Kidney (tissue), 14 donors: ENCODE measurements around the gene SLC25A21. TPM values are rescaled to one million over a fixed set of nuclear protein-coding genes. Genes with fewer than 3 reads are reported as not detected.

Experiments used
- DNase-seq, 5 donors: peaks; one replicate each; pipeline ENCODE4 v3.0.0-alpha.2; 2013 to 2020
- FAIRE-seq: peaks from 2 replicates; lab custom pipeline; 2012; peaks lifted over from hg19 to GRCh38; lab: Jason Lieb, UNC
- H3K27ac ChIP-seq, 2 donors: one replicate each; pipeline ENCODE4 v1.7.0; 2013; ENCODE audit warnings: low read depth in 2 of 2, low read length in 2 of 2, inconsistent platforms in 1 of 2
- H3K27me3 ChIP-seq: one replicate; pipeline ENCODE4 v1.7.1; 2013; ENCODE audit warnings: low read length, inconsistent platforms; ENCODE audit not compliant: control insufficient read depth, insufficient read depth
- H3K36me3 ChIP-seq, 3 donors: one replicate each; pipeline versions ENCODE4 v1.7.0 to v1.7.1; 2013; ENCODE audit warnings: low read length in 3 of 3, control low read depth in 1 of 3, inconsistent platforms in 1 of 3; ENCODE audit not compliant: insufficient read depth in 3 of 3, control insufficient read depth in 2 of 3
- H3K4me1 ChIP-seq, 3 donors: one replicate each; pipeline versions ENCODE4 v1.7.0 to v1.7.1; 2013; ENCODE audit warnings: low read length in 3 of 3, inconsistent platforms in 1 of 3, low read depth in 1 of 3; ENCODE audit not compliant: control insufficient read depth in 2 of 3, insufficient read depth in 2 of 3
- H3K4me3 ChIP-seq, 3 donors: one replicate each; pipeline versions ENCODE4 v1.7.0 to v1.8.1; 2013; ENCODE audit warnings: low read length in 3 of 3, control low read depth in 1 of 3, inconsistent platforms in 1 of 3
- H3K9ac ChIP-seq, 3 donors: one replicate each; pipeline versions ENCODE4 v1.7.0 to v1.7.1; 2013; ENCODE audit warnings: low read length in 3 of 3, control low read depth in 1 of 3, inconsistent platforms in 1 of 3
- H3K9me3 ChIP-seq, 3 donors: one replicate each; pipeline versions ENCODE4 v1.7.0 to v1.7.1; 2013; ENCODE audit warnings: low read length in 3 of 3, control low read depth in 1 of 3, inconsistent platforms in 1 of 3; ENCODE audit not compliant: control insufficient read depth in 2 of 3, insufficient read depth in 1 of 3
- CTCF ChIP-seq: IDR thresholded peaks from 3 replicates; pipeline ENCODE4 v1.5.1; 2012; ENCODE audit warnings: mild to moderate bottlenecking, moderate library complexity, borderline replicate concordance; ENCODE audit not compliant: insufficient read depth; ENCODE audit errors: extremely low read depth
- intact Hi-C: fragments of 100-400 bp; cut with DNase I; formaldehyde crosslinking; loops from one replicate; pipeline ENCODE4 v1.11.1; 2022
- polyA plus RNA-seq: library from polyadenylated mRNA; stranded (reverse); fragments of 350-450 nt; fragmentation: Illumina TruSeq; extraction: RNeasy Lipid Tissue Mini Kit (QIAGEN cat#74804); gene quantifications from one replicate; pipeline ENCODE4 v1.2.3, GENCODE V29; 2014; ENCODE audit warnings: low read depth, low replicate concordance; ENCODE audit not compliant: insufficient read depth
- total RNA-seq: library from RNA; stranded (reverse); fragmentation: NEBNext Ultra II Directional; extraction: Animal tissue kit (Norgen Biotek cat#: 25700); gene quantifications from one replicate; pipeline ENCODE4 v1.2.1, GENCODE V29; 2021
- donor health status: control.
- donor health status: control.
- donor health status: control.
- donor health status: control.
- donor health status: control.
- donor health status: DM: yes; HTN: yes; CAD: no.
- donor health status: Normal renal cell carcinoma (clear cell type).

SLC25A21 gene
- total and polyA plus RNA-seq, 2 donors from 2014 or later = 1.3 to 1.4 TPM

GRCh38 chr14:37153483-37153882, 18.9 kb downstream of the SLC25A21 start:
- no peak for TF ChIP-seq CTCF
- H3K9me3 ChIP-seq = peaks cover 0 to 5% (median 0%) of the 10 kb centered on the region in 3 donors
- no peak overlapping the region for H3K27ac ChIP-seq
- no peak overlapping the region for H3K9ac ChIP-seq
- H3K4me3 ChIP-seq = no peak overlapping the region
- H3K4me1 ChIP-seq = no peaks in the 10 kb centered on the region
- FAIRE-seq (no peak), DNase-seq (peak in 1 of 5 donors; percentile 42)
- H3K36me3 ChIP-seq = no peaks in the 10 kb centered on the region
- H3K27me3 ChIP-seq = no peaks in the 10 kb centered on the region
- intact Hi-C loops = no loop called here

GRCh38 chr14:37153005-37153404, 19.4 kb downstream of the SLC25A21 start:
- intact Hi-C loops = no loop called here
- peaks cover 0 to 5% (median 0%) of the 10 kb centered on the region in 3 donors for H3K9me3 ChIP-seq
- FAIRE-seq = no peak
- no peak overlapping the region for H3K4me3 ChIP-seq
- no peaks in the 10 kb centered on the region for H3K27me3 ChIP-seq
- DNase-seq = no peak
- no peak for TF ChIP-seq CTCF
- H3K36me3 ChIP-seq = no peaks in the 10 kb centered on the region
- H3K27ac ChIP-seq = no peak overlapping the region
- no peaks in the 10 kb centered on the region for H3K4me1 ChIP-seq
- H3K9ac ChIP-seq = no peak overlapping the region

- peak; percentile 42 for FAIRE-seq
- no peaks in the 10 kb centered on the region for H3K4me1 ChIP-seq
- H3K27ac ChIP-seq = no peak overlapping the region
- peak in 2 of 5 donors; percentile 65 to 67 for DNase-seq
- intact Hi-C loops = no loop called here
- no peaks in the 10 kb centered on the region for H3K36me3 ChIP-seq
- H3K9ac ChIP-seq = peak overlapping the region in 1 of 3 donors; percentile 22
- H3K27me3 ChIP-seq = no peaks in the 10 kb centered on the region
- H3K4me3 ChIP-seq = no peak overlapping the region
- H3K9me3 ChIP-seq = peaks cover 0 to under 1% (median 0%) of the 10 kb centered on the region in 3 donors
- peak; percentile 49 for TF ChIP-seq CTCF
These were observed 22.0 kb downstream of the SLC25A21 start for GRCh38 chr14:37150414-37150813.
